Subcutaneous abdominal adipose tissue (tissue), 5 donors: ENCODE results near the gene ARL15.

ENCODE experiments used
- H3K27ac ChIP-seq: one replicate; pipeline ENCODE4 v1.7.0; 2013; ENCODE audit warnings: low read depth, mild to moderate bottlenecking, inconsistent platforms, low read length, moderate library complexity
- H3K27me3 ChIP-seq, 5 donors: one replicate each; pipeline ENCODE4 v1.7.0; 2013; ENCODE audit warnings: low read length in 5 of 5, inconsistent platforms in 1 of 5; ENCODE audit not compliant: control insufficient read depth in 5 of 5, insufficient read depth in 4 of 5
- H3K36me3 ChIP-seq, 5 donors: one replicate each; pipeline ENCODE4 v1.7.0; 2013; ENCODE audit warnings: low read length in 5 of 5; ENCODE audit not compliant: control insufficient read depth in 5 of 5, insufficient read depth in 5 of 5
- H3K4me1 ChIP-seq, 5 donors: one replicate each; pipeline ENCODE4 v1.7.0; 2013; ENCODE audit warnings: low read length in 5 of 5, mild to moderate bottlenecking in 3 of 5, moderate library complexity in 1 of 5; ENCODE audit not compliant: control insufficient read depth in 5 of 5, insufficient read depth in 5 of 5
- H3K4me3 ChIP-seq, 5 donors: one replicate each; pipeline ENCODE4 v1.7.0; 2013; ENCODE audit warnings: low read length in 5 of 5, low read depth in 1 of 5
- H3K9ac ChIP-seq, 5 donors: one replicate each; pipeline ENCODE4 v1.7.0; 2013; ENCODE audit warnings: low read length in 5 of 5, mild to moderate bottlenecking in 4 of 5, moderate library complexity in 3 of 5
- H3K9me3 ChIP-seq, 5 donors: one replicate each; pipeline ENCODE4 v1.7.0; 2013; ENCODE audit warnings: low read length in 5 of 5; ENCODE audit not compliant: control insufficient read depth in 5 of 5
- donor health status: healthy.
- donor health status: healthy.
- donor health status: healthy.
- donor health status: healthy.
- donor health status: healthy.

Gene ARL15

DNA sequence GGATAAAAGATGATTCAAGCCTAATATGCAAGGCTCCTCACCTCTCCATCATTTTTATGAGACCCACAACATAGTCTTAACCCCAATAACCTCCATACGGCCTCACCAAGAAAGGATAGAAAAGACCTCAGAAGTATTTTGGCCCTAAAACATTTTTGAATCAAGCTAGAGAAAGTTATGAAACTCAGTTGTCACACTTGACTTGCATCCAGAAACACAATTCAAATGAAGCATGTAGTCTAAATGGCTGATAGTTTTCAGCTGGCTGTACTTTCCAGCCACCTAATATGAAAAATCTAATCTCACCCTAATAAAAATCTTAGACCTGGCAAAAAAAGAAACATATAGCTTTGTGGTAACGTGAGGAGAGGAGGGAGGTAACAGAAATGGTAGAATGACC is 116.1 kb downstream of the ARL15 start:
- no peaks in the 10 kb centered on the region for H3K27me3 ChIP-seq
- H3K9ac ChIP-seq, result no peak overlapping the region
- peaks cover 0 to 7% (median 3%) of the 10 kb centered on the region in 5 donors for H3K4me1 ChIP-seq
- no peaks in the 10 kb centered on the region for H3K9me3 ChIP-seq
- no peak overlapping the region for H3K27ac ChIP-seq
- no peaks in the 10 kb centered on the region for H3K36me3 ChIP-seq
- H3K4me3 ChIP-seq, result no peak overlapping the region

DNA sequence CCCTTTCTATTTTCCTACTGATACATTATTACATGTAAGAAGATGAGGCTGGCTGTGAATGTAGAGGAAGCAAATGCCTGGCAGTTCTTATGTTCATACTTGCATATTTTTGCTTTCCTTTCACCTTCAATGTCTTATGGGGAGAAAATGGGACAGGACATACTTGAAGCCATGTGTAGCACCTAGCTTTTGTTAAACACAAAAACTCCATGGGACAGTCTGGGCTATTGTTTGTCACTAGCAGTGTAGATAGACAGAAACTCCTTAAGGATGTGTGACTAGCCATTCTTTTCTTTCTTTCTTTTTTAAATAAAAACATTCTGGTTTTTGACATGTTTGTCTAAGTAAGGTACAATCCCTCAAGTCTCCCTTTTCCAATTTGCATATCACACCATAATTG is 122.7 kb downstream of the ARL15 start:
- Histone ChIP-seq H3K27me3 (no peaks in the 10 kb centered on the region), H3K9ac (no peak overlapping the region), H3K4me1 (no peaks in the 10 kb centered on the region), H3K27ac (no peak overlapping the region), H3K36me3 (no peaks in the 10 kb centered on the region), H3K4me3 (no peak overlapping the region), H3K9me3 (no peaks in the 10 kb centered on the region)

DNA sequence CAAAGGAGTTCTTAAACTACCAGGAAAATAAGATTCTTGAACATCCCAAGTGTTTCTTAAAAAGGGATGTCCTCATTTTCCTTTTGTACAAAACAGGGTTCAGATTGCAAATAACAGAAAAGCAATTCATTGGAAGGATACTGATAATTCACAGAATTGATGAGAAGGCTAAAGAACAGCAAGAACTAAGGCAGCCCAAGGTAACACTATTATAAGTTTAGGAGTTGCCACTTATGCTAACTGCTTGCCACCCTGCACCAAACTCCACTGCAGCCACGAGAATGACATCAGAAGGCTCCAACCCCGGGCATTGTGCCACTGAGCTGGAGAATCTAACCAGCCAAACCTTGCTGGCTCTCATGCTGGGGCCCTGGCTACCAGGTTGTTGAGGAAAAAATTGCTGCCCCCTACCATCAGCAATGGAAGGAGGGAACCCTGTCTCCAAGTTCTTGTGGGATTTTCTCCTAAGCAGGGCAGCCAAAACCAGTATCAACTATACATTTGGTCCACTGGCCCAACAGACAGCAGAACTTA is 123.4 kb downstream of the ARL15 start:
- no peaks in the 10 kb centered on the region for H3K9me3 ChIP-seq
- no peak overlapping the region for H3K4me3 ChIP-seq
- no peaks in the 10 kb centered on the region for H3K27me3 ChIP-seq
- no peak overlapping the region for H3K27ac ChIP-seq
- H3K4me1 ChIP-seq, result no peaks in the 10 kb centered on the region
- H3K9ac ChIP-seq, result no peak overlapping the region
- H3K36me3 ChIP-seq, result no peaks in the 10 kb centered on the region

- no peaks in the 10 kb centered on the region for H3K4me1 ChIP-seq
- H3K9ac ChIP-seq, result no peak overlapping the region
- no peak overlapping the region for H3K27ac ChIP-seq
- H3K4me3 ChIP-seq, result no peak overlapping the region
- H3K27me3 ChIP-seq, result no peaks in the 10 kb centered on the region
- H3K9me3 ChIP-seq, result no peaks in the 10 kb centered on the region
- H3K36me3 ChIP-seq, result no peaks in the 10 kb centered on the region
Observed at GRCh38 chr5:54186108-54186507, 124.3 kb downstream of the ARL15 start.

- H3K9ac ChIP-seq, result no peak overlapping the region
- no peaks in the 10 kb centered on the region for H3K27me3 ChIP-seq
- no peak overlapping the region for H3K4me3 ChIP-seq
- H3K27ac ChIP-seq, result no peak overlapping the region
- no peaks in the 10 kb centered on the region for H3K36me3 ChIP-seq
- no peaks in the 10 kb centered on the region for H3K9me3 ChIP-seq
- peaks cover 0 to 4% (median 0%) of the 10 kb centered on the region in 5 donors for H3K4me1 ChIP-seq
Observed at GRCh38 chr5:54184806-54185205, 125.6 kb downstream of the ARL15 start.

DNA sequence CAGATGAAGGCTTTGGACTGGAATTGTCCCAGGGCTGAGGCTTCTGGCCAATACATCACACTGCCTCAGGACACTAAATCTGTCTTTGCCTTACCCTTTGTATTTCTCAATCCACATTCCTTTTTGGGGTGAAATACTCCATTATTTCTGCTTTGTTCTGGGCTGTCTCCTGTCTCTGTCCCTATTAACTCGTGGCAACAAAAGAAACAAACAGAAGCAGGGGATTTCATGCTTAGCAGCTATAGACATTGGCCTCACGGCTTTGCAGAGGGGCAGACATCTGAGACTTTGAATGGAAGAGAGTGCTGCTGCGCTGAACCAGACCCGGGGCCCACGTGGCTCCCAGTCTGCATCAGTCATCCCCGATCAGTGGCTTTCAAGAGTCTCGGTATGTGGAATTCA is 129.7 kb downstream of the ARL15 start:
- H3K9me3 ChIP-seq, result no peaks in the 10 kb centered on the region
- H3K4me1 ChIP-seq, result peaks cover 0 to 9% (median 2%) of the 10 kb centered on the region in 5 donors
- H3K36me3 ChIP-seq, result no peaks in the 10 kb centered on the region
- H3K4me3 ChIP-seq, result no peak overlapping the region
- no peak overlapping the region for H3K9ac ChIP-seq
- H3K27me3 ChIP-seq, result no peaks in the 10 kb centered on the region
- H3K27ac ChIP-seq, result no peak overlapping the region

DNA sequence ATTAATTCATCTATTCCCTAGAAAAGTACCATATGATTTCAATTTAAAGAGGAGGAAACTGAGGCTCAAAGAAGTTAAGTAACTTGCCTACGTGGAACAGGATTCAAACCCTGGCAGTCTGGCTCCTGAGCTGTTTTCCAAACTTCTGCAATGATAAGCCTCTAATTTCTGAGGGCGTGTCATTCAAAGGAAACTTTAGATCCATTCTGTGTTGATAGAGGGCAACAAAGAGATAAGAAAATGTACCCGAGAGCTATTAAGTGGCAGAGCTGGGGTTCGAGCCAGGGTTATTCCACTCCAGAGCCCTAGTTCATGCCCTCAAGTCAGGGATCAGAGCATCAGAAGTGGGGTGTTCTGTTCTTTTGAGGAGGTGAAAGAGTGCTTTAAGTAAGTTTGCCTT is 131.4 kb downstream of the ARL15 start:
- H3K9me3 ChIP-seq, result no peaks in the 10 kb centered on the region
- peaks cover 0 to 9% (median 2%) of the 10 kb centered on the region in 5 donors for H3K4me1 ChIP-seq
- H3K27ac ChIP-seq, result no peak overlapping the region
- H3K27me3 ChIP-seq, result no peaks in the 10 kb centered on the region
- H3K9ac ChIP-seq, result no peak overlapping the region
- H3K4me3 ChIP-seq, result no peak overlapping the region
- H3K36me3 ChIP-seq, result no peaks in the 10 kb centered on the region

DNA sequence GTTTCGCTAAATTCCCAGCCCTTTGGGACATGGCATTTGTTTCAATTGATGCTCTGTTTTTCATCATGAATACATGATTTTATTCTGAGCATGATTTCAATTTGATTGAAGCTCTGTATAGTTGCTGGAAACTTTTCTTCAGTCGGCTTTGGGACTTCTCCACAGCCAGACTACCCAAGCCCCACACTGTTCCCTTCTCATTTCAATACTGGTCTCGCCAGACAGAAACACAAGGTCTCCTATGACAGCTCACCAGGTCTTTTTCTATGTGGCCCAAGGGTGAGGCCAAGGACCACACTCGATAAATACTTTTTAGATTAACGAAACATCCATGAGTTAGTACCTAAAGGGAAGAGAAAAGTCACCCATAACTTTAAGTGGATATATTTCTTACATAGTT is 132.2 kb downstream of the ARL15 start:
- H3K9ac ChIP-seq, result no peak overlapping the region
- no peaks in the 10 kb centered on the region for H3K9me3 ChIP-seq
- no peak overlapping the region for H3K4me3 ChIP-seq
- H3K27me3 ChIP-seq, result no peaks in the 10 kb centered on the region
- H3K36me3 ChIP-seq, result no peaks in the 10 kb centered on the region
- H3K4me1 ChIP-seq, result peaks cover 0 to 9% (median 2%) of the 10 kb centered on the region in 5 donors
- no peak overlapping the region for H3K27ac ChIP-seq

- H3K4me1 ChIP-seq, result peaks cover 0 to 9% (median 2%) of the 10 kb centered on the region in 5 donors
- no peaks in the 10 kb centered on the region for H3K36me3 ChIP-seq
- H3K9me3 ChIP-seq, result no peaks in the 10 kb centered on the region
- no peak overlapping the region for H3K9ac ChIP-seq
- H3K4me3 ChIP-seq, result no peak overlapping the region
- H3K27ac ChIP-seq, result no peak overlapping the region
- H3K27me3 ChIP-seq, result no peaks in the 10 kb centered on the region
Observed at GRCh38 chr5:54177058-54177457, 133.3 kb downstream of the ARL15 start.

- H3K9me3 ChIP-seq, result no peaks in the 10 kb centered on the region
- H3K9ac ChIP-seq, result no peak overlapping the region
- H3K4me3 ChIP-seq, result no peak overlapping the region
- no peaks in the 10 kb centered on the region for H3K27me3 ChIP-seq
- peaks cover 0 to 9% (median 2%) of the 10 kb centered on the region in 5 donors for H3K4me1 ChIP-seq
- no peak overlapping the region for H3K27ac ChIP-seq
- no peaks in the 10 kb centered on the region for H3K36me3 ChIP-seq
Observed at GRCh38 chr5:54176066-54176830, 134.1 kb downstream of the ARL15 start.
